HG02973 (cell line): ENCODE data around the gene ZNF662.

Experiments
- ATAC-seq: cut with Tn5 transposase; IDR thresholded peaks from one replicate; pipeline ENCODE4 v1.9.1; 2021; ENCODE audit warnings: moderate library complexity; ENCODE audit not compliant: unreplicated experiment

The ZNF662 gene

DNA sequence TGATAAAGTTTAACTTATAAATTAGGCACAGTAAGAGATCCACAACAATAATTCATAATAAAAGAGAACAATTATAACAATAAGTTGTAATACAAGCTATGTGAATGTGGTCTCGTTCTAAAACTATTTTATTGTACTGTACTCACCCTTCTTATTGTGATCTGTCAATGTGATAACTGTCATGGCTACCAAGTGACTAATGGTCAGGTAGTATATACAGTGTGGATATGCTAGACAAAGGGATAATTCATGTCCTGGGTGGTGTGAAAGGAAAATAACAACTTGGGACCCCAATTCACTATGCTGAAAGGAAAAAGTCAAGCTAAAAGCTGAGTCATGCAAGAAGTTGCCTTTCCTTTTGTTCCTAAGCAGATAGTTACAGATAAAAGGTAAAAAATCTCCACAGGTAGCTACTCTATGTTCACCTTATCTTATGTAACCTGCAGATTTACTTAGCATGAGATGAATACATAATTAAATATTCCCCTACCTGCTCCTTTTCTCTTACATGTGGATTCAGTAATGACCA, 19.6 kb upstream of the ZNF662 start:
- ATAC-seq = no peak

DNA sequence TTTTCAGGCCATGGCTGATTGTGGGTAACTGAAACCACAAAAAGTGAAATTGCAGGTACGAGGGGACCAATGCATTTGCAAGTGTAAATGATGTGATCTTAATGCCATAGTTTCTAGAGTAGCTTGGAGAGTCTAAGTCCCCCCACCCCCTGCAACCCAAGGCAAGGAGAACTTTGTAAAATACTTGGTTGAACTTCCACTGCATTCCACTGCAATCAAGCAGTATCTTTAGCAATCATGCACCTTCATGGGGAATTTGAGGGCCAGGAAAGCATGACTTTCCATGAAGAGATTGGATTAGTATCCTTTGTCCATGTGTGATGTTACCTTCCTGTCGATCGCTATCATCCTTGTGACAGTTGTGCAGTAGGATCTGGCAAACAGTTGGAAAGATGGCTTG, 18.9 kb upstream of the ZNF662 start:
- no peak for ATAC-seq

- no peak for ATAC-seq
Observed at GRCh38 chr3:42891042-42891441, 14.9 kb upstream of the ZNF662 start.

GRCh38 chr3:42892169-42892568, 13.8 kb upstream of the ZNF662 start:
- ATAC-seq = no peak

- ATAC-seq = no peak
Observed at GRCh38 chr3:42892807-42893206, 13.1 kb upstream of the ZNF662 start.

GRCh38 chr3:42894698-42895579, 11.0 kb upstream of the ZNF662 start:
- no peak for ATAC-seq

- no peak for ATAC-seq
Observed at GRCh38 chr3:42895580-42895868, 10.4 kb upstream of the ZNF662 start.

- ATAC-seq = no peak
Observed at GRCh38 chr3:42898896-42899675, 6.9 kb upstream of the ZNF662 start.

GRCh38 chr3:42900226-42901072, 5.5 kb upstream of the ZNF662 start:
- ATAC-seq = no peak

DNA sequence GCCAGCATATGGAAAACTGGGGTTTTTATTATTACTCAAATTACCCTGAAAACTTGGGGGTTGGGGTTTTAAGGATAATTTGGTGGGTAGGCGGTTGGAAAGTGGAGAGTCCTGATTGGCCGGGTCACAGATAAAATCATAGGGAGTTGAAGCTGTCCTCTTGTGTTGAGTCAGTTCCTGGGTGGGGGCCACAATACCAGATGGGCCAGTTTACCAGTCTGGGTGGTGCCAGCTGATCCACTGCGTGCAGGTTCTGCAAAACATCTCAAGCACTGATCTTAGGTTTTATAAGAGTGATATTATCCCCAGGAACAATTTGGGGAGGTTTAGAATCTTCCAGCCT, 4.9 kb upstream of the ZNF662 start:
- ATAC-seq = no peak

- ATAC-seq = no peak
Observed at GRCh38 chr3:42902257-42902656, 3.7 kb upstream of the ZNF662 start.

DNA sequence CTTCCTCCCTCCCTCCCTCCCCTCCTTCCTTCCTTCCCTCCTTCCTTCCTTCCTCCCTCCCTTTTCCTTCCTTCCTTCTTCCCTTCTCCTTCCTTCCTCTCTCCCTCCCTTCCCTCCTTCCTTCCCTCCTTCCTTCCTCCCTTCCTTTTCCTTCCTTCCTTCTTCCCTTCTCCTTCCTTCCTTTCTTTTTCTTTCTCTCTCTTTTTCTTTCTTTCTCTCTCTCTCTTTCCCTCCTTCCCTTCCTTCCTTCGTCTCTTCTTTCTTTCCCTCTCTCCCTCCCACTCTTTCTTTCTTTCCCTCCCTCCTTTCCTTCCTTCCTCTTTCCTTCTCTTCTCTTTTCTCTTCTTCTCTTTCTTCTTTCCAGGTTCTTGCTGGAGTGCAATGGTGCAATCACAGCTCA, 1.9 kb upstream of the ZNF662 start:
- no peak for ATAC-seq

DNA sequence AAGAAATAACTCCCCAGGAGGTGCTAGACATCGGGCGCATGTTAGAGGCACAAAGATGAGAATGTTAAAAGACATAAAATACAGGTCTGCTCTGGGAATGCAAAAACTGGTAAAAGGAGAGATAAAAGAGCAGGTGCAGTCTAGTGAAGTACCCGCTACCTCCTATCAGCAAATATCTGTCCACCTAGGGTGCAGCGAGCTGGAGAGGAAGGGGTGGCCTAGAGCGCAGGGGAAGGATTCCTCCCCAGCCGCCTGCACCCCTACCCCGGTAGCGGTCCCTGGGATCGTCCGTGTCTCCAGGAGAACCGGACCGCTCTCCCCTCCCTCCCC, 237 bp upstream of the ZNF662 start:
- ATAC-seq = no peak

DNA sequence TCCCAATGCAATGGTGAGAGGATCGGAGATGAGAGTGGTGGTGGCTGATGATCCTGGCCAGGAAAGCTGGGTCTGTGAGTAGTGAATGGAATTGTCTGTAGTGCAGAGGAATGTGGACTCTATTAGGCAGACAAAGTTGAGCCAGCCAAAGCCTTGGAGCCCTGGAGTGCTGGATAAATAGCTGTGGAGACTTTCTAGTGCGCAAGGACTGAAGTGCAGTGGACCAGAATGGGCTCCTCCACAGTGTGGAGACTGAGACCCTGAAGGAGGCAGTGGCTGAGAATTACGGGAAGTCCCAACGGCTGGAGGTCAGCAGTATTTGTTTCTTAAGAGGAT, 874 bp downstream of the ZNF662 start:
- no peak for ATAC-seq

DNA sequence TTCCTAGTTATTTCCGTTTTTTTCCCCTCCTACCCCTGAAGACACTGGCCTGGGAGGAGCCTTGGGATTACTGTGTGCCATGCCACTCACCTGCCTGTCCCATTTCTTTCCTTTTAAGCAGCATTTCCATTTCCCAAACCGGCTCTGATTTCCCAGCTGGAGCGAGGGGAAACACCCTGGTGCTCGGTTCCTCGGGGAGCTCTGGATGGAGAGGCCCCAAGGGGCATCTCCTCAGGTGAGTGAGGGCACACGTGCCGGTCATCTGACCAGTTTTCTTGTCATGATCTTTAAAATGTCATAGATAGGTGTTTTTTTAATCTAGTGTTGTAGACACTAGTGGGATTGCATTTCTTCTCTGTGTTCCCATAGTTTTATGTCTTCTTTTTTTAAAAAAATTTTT, 2.7 kb downstream of the ZNF662 start:
- no peak for ATAC-seq

GRCh38 chr3:42911551-42911950, 5.6 kb downstream of the ZNF662 start:
- ATAC-seq = no peak

GRCh38 chr3:42914771-42915515, 9.0 kb downstream of the ZNF662 start:
- no peak for ATAC-seq

DNA sequence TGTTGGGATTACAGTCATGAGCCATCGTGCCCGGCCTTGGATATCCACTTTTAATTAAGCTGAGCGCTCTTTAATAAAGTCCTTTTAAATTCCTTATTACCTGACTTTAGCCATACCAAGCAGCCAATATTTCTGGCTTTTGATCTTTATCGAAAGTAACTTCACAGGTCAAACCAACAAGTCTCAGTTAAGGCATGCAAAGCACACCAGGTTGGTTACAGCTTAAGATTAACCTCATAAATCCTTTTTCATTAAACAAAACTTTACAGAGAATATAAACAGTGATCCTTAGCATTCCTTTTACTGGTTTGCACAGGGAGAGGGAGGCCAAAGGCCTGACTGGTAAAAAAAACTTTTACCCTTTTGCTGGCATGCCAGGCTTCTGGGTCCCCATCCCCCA, 17.7 kb downstream of the ZNF662 start:
- no peak for ATAC-seq

DNA sequence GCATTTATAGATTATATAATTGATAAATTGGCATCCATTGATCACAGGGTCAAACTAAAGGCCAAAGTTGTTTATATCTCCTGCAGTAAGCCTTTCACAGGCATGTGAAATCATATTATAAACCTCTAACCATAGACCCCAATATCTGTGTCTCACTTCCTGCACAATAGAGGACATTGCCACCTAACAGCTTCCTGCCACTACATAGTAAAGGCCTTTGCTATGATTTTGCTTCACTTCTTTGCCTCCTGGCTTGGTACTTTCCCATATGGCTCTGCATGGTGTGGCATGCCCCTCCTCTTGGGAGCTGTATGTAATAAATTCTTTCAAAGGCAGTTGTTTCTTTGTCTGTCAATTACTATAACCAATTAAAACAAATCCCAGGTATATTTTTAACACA, 20.4 kb downstream of the ZNF662 start:
- ATAC-seq = no peak

DNA sequence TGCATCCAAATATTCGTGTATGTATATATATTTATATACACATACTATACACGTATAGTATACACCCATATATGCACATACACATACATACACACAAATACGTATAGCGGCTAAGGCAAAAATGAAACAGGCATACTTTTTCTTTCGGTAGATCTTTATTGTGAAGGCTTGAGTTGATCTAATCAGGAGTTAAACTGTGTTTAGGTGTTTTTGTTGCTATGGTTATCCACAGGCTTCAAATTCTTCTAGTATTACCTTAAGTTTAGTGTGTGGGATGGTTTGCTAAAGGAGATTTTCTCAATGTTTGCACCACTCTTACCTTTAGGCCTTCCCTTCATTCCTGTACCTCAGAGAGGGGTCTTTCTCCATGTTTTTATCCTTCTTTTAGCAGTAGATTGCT, 28.2 kb downstream of the ZNF662 start:
- no peak for ATAC-seq

DNA sequence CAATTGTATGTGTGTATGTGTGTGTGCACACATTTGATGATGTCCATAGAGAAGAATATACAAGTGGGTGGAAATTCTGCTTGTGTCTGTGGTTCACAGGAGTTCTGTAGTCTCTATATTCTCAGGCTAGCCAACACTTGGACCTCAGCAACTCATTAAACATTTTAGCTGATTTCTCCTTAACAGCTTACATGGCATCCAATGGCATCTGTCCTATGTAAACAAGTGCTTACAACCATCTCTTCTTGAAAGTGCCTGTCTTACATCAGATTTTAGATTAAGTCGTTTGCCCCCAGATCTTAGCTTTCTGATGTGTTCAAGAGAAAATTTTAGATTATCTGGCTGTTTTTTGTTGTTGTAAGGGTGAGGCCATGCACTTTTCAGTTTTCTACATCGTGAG, 29.0 kb downstream of the ZNF662 start:
- no peak for ATAC-seq
